GM23248 (cell line): ENCODE results near the gene ATP1B3.

Source experiments
- EZH2 ChIP-seq: fragments of 200-600 bp; sonication (generic); IDR thresholded peaks from 2 replicates; pipeline ENCODE4 v1.6.1; 2018; ENCODE audit warnings: antibody characterized with exemption, mild to moderate bottlenecking; ENCODE audit not compliant: insufficient read depth, poor library complexity, severe bottlenecking
- EZH2phosphoT487 ChIP-seq: fragments of 200-600 bp; sonication (generic); IDR thresholded peaks from 2 replicates; pipeline ENCODE4 v1.6.1; 2018; ENCODE audit warnings: antibody characterized with exemption, moderate library complexity, mild to moderate bottlenecking, low read depth; ENCODE audit not compliant: insufficient read depth

DNA sequence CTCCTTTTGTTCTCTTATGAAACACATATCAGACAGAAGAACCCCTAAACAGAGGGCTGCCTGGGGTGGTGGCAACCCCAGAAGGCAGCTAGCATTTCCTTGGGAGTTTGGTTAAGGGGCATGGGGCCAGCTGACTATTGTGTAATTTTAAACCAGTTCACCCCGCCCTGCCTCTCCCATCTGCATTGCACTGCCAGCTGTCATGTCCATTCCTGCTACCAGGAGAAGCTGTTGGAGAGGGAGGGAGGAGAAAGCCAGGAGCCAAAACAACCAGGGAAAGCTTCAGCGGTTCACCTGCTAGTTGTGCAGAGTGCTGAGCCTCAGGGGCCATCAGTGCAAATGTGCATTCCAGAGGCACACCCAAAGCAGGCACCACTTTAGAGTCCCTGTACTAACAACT is 47.6 kb upstream of the ATP1B3 start:
- TF ChIP-seq EZH2phosphoT487, result no peak
- TF ChIP-seq EZH2, result no peak
